Neural cell (in vitro differentiated cells): Measurements from ENCODE around the gene FAM170B.

Experiments
- EP300 ChIP-seq: fragments of 450-650 bp; conservative IDR thresholded peaks from 2 replicates; pipeline ENCODE4 v1.6.1; 2014; ENCODE audit warnings: antibody characterized with exemption, mild to moderate bottlenecking, moderate library complexity; ENCODE audit not compliant: poor library complexity, severe bottlenecking
- POLR2AphosphoS5 ChIP-seq: IDR thresholded peaks from 2 replicates; pipeline ENCODE4 v1.6.1; 2012
- RAD21 ChIP-seq: fragments of 450-650 bp; conservative IDR thresholded peaks from 2 replicates; pipeline ENCODE4 v1.6.1; 2014; ENCODE audit warnings: antibody characterized with exemption, mild to moderate bottlenecking, moderate library complexity
- TAF1 ChIP-seq: IDR thresholded peaks from 2 replicates; pipeline ENCODE4 v1.6.1; 2012; ENCODE audit warnings: low read depth
- TF ChIP-seq, protein P1 (sequence below): fragments of 450-650 bp; IDR thresholded peaks from 2 replicates; pipeline ENCODE4 v1.5.1; 2014; ENCODE audit warnings: antibody characterized with exemption, mild to moderate bottlenecking, moderate library complexity; ENCODE audit not compliant: poor library complexity, severe bottlenecking
- TF ChIP-seq, protein P2 (sequence below): IDR thresholded peaks from 2 replicates; pipeline ENCODE4 v1.6.1; 2012; ENCODE audit warnings: borderline replicate concordance

DNA sequence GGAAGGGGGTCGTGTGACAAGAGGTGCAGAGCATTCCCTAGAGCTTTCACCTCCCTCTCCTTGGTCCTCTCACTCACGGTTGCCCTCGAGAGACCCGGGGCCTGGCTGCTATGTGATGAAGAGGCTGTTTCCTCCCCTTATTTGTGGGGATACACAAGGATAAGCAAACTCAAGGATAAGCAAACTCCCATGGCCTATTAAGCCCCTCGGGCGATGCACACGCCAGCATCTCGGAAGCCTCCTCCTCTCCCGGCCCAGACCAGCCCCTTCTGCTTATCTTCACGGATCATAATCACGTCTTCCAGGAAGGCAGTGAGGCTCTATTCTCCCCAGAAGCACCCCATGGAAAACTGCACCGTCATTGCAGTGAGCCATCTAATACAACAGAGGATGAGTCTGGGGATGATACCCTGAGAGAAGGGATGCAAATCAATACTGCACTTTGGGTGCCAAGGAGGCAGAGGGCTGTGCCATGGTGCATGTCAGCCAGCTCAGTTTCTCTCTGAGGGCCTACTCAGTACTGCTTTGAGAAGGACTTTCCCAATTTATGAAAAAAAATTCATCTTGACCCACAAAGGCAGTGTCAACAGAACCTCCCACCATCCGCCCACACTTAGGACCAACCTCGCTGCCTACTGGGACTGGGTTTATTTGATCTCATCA is 32.1 kb upstream of the FAM170B start:
- TF ChIP-seq POLR2AphosphoS5 (no peak), RAD21 (no peak), TAF1 (no peak), EP300 (no peak)
- TF ChIP-seq, protein P1, sequence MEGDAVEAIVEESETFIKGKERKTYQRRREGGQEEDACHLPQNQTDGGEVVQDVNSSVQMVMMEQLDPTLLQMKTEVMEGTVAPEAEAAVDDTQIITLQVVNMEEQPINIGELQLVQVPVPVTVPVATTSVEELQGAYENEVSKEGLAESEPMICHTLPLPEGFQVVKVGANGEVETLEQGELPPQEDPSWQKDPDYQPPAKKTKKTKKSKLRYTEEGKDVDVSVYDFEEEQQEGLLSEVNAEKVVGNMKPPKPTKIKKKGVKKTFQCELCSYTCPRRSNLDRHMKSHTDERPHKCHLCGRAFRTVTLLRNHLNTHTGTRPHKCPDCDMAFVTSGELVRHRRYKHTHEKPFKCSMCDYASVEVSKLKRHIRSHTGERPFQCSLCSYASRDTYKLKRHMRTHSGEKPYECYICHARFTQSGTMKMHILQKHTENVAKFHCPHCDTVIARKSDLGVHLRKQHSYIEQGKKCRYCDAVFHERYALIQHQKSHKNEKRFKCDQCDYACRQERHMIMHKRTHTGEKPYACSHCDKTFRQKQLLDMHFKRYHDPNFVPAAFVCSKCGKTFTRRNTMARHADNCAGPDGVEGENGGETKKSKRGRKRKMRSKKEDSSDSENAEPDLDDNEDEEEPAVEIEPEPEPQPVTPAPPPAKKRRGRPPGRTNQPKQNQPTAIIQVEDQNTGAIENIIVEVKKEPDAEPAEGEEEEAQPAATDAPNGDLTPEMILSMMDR, result no peak
- TF ChIP-seq, protein P2, sequence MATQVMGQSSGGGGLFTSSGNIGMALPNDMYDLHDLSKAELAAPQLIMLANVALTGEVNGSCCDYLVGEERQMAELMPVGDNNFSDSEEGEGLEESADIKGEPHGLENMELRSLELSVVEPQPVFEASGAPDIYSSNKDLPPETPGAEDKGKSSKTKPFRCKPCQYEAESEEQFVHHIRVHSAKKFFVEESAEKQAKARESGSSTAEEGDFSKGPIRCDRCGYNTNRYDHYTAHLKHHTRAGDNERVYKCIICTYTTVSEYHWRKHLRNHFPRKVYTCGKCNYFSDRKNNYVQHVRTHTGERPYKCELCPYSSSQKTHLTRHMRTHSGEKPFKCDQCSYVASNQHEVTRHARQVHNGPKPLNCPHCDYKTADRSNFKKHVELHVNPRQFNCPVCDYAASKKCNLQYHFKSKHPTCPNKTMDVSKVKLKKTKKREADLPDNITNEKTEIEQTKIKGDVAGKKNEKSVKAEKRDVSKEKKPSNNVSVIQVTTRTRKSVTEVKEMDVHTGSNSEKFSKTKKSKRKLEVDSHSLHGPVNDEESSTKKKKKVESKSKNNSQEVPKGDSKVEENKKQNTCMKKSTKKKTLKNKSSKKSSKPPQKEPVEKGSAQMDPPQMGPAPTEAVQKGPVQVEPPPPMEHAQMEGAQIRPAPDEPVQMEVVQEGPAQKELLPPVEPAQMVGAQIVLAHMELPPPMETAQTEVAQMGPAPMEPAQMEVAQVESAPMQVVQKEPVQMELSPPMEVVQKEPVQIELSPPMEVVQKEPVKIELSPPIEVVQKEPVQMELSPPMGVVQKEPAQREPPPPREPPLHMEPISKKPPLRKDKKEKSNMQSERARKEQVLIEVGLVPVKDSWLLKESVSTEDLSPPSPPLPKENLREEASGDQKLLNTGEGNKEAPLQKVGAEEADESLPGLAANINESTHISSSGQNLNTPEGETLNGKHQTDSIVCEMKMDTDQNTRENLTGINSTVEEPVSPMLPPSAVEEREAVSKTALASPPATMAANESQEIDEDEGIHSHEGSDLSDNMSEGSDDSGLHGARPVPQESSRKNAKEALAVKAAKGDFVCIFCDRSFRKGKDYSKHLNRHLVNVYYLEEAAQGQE, result no peak
